Measurements from ENCODE around the gene PHACTR1.

DNA sequence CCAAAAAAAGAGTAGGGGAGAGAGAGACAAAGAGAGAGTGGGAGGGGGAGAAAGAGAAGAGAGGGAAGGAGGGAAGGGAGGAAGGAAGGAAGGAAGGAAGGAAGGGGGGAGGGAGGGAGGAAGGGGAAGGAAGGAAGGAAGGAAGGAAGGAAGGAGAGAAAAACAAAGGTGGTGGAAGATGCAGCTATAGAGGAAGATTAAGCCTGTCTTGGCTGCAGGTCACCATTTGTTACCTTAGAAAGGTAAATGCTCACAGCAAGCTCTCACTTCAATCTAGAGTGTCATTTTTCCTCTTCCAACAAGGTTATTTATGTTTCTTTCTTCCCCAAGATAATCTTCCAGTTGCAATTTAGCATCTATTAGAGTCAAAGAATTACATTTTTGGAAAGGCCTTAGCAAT, 284.0 kb downstream of the PHACTR1 start:
- TF ChIP-seq POLR2A (IDR thresholded peaks at IDR 0.05; ENCODE audit: low read length) = no peak
- no peak for TF ChIP-seq GATA1 (IDR thresholded peaks at IDR 0.05; ENCODE audit: low read depth, low read length)
